T-helper 1 cell treated with Interleukin-12 subunit alpha and Interleukin-12 subunit beta and Interleukin-4 antibody, amounts not matched to agents 30 μg/mL and 1 μg/mL, for 36 hours (primary cell): Measurements from ENCODE around the gene RNF128.
A peak's percentile ranks its signal among the peaks of the same experiment; 100 is the strongest.
"Not testable (repeated sequence)": the region's sequence is repeated elsewhere in the genome, so short reads cannot be mapped to it uniquely, and the experiment has no call there.

ENCODE experiments used
- H3K27ac Mint-ChIP-seq: one replicate; pipeline ENCODE4 v1.8.0; 2021; ENCODE audit warnings: mild to moderate bottlenecking, mixed read lengths
- H3K27me3 Mint-ChIP-seq: one replicate; pipeline ENCODE4 v1.8.0; 2021; ENCODE audit warnings: low read depth, mixed read lengths
- H3K36me3 Mint-ChIP-seq: one replicate; pipeline ENCODE4 v1.8.0; 2021; ENCODE audit warnings: low read depth, mixed read lengths
- H3K4me1 Mint-ChIP-seq: one replicate; pipeline ENCODE4 v1.8.0; 2021; ENCODE audit warnings: low read depth, mixed read lengths
- H3K4me3 Mint-ChIP-seq: one replicate; pipeline ENCODE4 v1.8.0; 2021; ENCODE audit warnings: mild to moderate bottlenecking, moderate library complexity, mixed read lengths
- H3K9me3 Mint-ChIP-seq: one replicate; pipeline ENCODE4 v1.8.0; 2021; ENCODE audit warnings: mixed read lengths

RNF128 gene

GRCh38 chrX:106783716-106784115 lies 57.2 kb downstream of the RNF128 start:
- H3K4me3 Mint-ChIP-seq: no peak overlapping the region
- no peaks in the 10 kb centered on the region for H3K4me1 Mint-ChIP-seq
- no peak overlapping the region for H3K27ac Mint-ChIP-seq
- H3K36me3 Mint-ChIP-seq: no peaks in the 10 kb centered on the region
- no peaks in the 10 kb centered on the region for H3K27me3 Mint-ChIP-seq
- no peaks in the 10 kb centered on the region for H3K9me3 Mint-ChIP-seq

GRCh38 chrX:106791495-106791894 lies 65.0 kb downstream of the RNF128 start:
- Mint-ChIP-seq H3K27me3 (peaks cover 4% of the 10 kb centered on the region), H3K4me1 (no peaks in the 10 kb centered on the region), H3K27ac (no peak overlapping the region), H3K4me3 (no peak overlapping the region), H3K36me3 (no peaks in the 10 kb centered on the region), H3K9me3 (no peaks in the 10 kb centered on the region)

- Mint-ChIP-seq H3K36me3 (no peaks in the 10 kb centered on the region), H3K27me3 (peaks cover 40% of the 10 kb centered on the region), H3K4me3 (peak overlapping the region; percentile 90), H3K27ac (no peak overlapping the region), H3K9me3 (no peaks in the 10 kb centered on the region), H3K4me1 (peaks cover 10% of the 10 kb centered on the region)
Measured at GRCh38 chrX:106802063-106802387, 75.5 kb downstream of the RNF128 start.

GRCh38 chrX:106802388-106803275 lies 76.1 kb downstream of the RNF128 start, which contains the start of gene TBC1D8B:
TBC1D8B (plus strand) TSS chrX:106802673; CDS start chrX:106802854, 181 bp downstream.
- H3K27me3 Mint-ChIP-seq: peaks cover 40% of the 10 kb centered on the region
- H3K36me3 Mint-ChIP-seq: no peaks in the 10 kb centered on the region
- H3K27ac Mint-ChIP-seq: no peak within 1 kb of the TSS
- H3K9me3 Mint-ChIP-seq: no peaks in the 10 kb centered on the region
- peaks cover 10% of the 10 kb centered on the region for H3K4me1 Mint-ChIP-seq
- H3K4me3 Mint-ChIP-seq: peak within 1 kb of the TSS; percentile 90

GRCh38 chrX:106811131-106811910 lies 84.8 kb downstream of the RNF128 start:
- no peaks in the 10 kb centered on the region for H3K4me1 Mint-ChIP-seq
- H3K27ac Mint-ChIP-seq: no peak overlapping the region
- H3K27me3 Mint-ChIP-seq: no peaks in the 10 kb centered on the region
- no peaks in the 10 kb centered on the region for H3K9me3 Mint-ChIP-seq
- H3K4me3 Mint-ChIP-seq: no peak overlapping the region
- no peaks in the 10 kb centered on the region for H3K36me3 Mint-ChIP-seq

- not testable (repeated sequence) for H3K4me1 Mint-ChIP-seq, H3K4me3 Mint-ChIP-seq, H3K36me3 Mint-ChIP-seq, H3K9me3 Mint-ChIP-seq, H3K27ac Mint-ChIP-seq, H3K27me3 Mint-ChIP-seq
Measured at GRCh38 chrX:106812930-106813329, 86.4 kb downstream of the RNF128 start.

GRCh38 chrX:106814093-106814492 lies 87.6 kb downstream of the RNF128 start:
- H3K9me3 Mint-ChIP-seq, H3K4me1 Mint-ChIP-seq, H3K4me3 Mint-ChIP-seq, H3K36me3 Mint-ChIP-seq, H3K27ac Mint-ChIP-seq, H3K27me3 Mint-ChIP-seq: not testable (repeated sequence)
